Neural cell (in vitro differentiated cells): ENCODE measurements around the gene TACC2. TPM values are rescaled to one million over a fixed set of nuclear protein-coding genes. Genes with fewer than 3 reads are reported as not detected.

ENCODE experiments used
- H2AFZ ChIP-seq: fragments of 200-600, 300-800 bp; sonication (generic), shearing (Covaris generic); 2 replicates; pipeline ENCODE4 v1.6.0; 2014; ENCODE audit warnings: low read depth, mild to moderate bottlenecking, antibody characterized with exemption, low read length, moderate library complexity
- H3F3A ChIP-seq: fragments of 200-600 bp; shearing (Covaris generic); 2 replicates; pipeline ENCODE4 v1.6.1; 2016; ENCODE audit warnings: mild to moderate bottlenecking, moderate library complexity, mixed read lengths, antibody characterized with exemption, low read length; ENCODE audit not compliant: insufficient read depth, poor library complexity, severe bottlenecking
- H3K27ac ChIP-seq: fragments of 200-600, 300-800 bp; sonication (generic), shearing (Covaris generic); 2 replicates; pipeline ENCODE4 v1.5.1; 2014; ENCODE audit warnings: mild to moderate bottlenecking, low read length, moderate library complexity
- H3K27me3 ChIP-seq: fragments of 300-800, 200-600 bp; sonication (generic), shearing (Covaris generic); 2 replicates; pipeline ENCODE4 v1.6.0; 2014; ENCODE audit warnings: mild to moderate bottlenecking, low read depth, low read length, moderate library complexity; ENCODE audit not compliant: insufficient read depth
- H3K36me3 ChIP-seq: fragments of 300-800, 200-600 bp; sonication (generic), shearing (Covaris generic); 2 replicates; pipeline ENCODE4 v1.5.1; 2014; ENCODE audit warnings: mild to moderate bottlenecking, antibody characterized with exemption, low read length, moderate library complexity; ENCODE audit not compliant: insufficient read depth
- H3K4me2 ChIP-seq: fragments of 300-800, 200-600 bp; sonication (generic), shearing (Covaris generic); 2 replicates; pipeline ENCODE4 v1.6.0; 2014; ENCODE audit warnings: mild to moderate bottlenecking, low read length
- H3K4me3 ChIP-seq: fragments of 300-800, 200-600 bp; sonication (generic), shearing (Covaris generic); 2 replicates; pipeline ENCODE4 v1.5.1; 2014; ENCODE audit warnings: mild to moderate bottlenecking, low read length, moderate library complexity
- H3K79me2 ChIP-seq: fragments of 200-600 bp; shearing (Covaris generic); replicated peaks from 2 replicates; pipeline ENCODE4 v1.6.0; 2014; ENCODE audit warnings: mild to moderate bottlenecking, low read length, moderate library complexity; ENCODE audit not compliant: insufficient read depth
- H3K9ac ChIP-seq: fragments of 300-800, 200-600 bp; sonication (generic), shearing (Covaris generic); 2 replicates; pipeline ENCODE4 v1.6.1; 2016; ENCODE audit warnings: mild to moderate bottlenecking, low read length, mixed read lengths
- H3K9me2 ChIP-seq: fragments of 200-600 bp; shearing (Covaris generic); 2 replicates; pipeline ENCODE4 v1.6.1; 2016; ENCODE audit warnings: mild to moderate bottlenecking, low read length, mixed read lengths; ENCODE audit not compliant: insufficient read depth
- H3K9me3 ChIP-seq: fragments of 200-600, 300-800 bp; sonication (generic), shearing (Covaris generic); 2 replicates; pipeline ENCODE4 v1.6.1; 2016; ENCODE audit warnings: mild to moderate bottlenecking, mixed run types, low read length, moderate library complexity, mixed read lengths
- H4K20me1 ChIP-seq: fragments of 200-600 bp; shearing (Covaris generic); 2 replicates; pipeline ENCODE4 v1.6.1; 2016; ENCODE audit warnings: mild to moderate bottlenecking, mixed run types; ENCODE audit not compliant: insufficient read depth
- CTCF ChIP-seq: fragments of 450-650 bp; IDR thresholded peaks from 2 replicates; pipeline ENCODE4 v1.5.1; 2014; ENCODE audit warnings: antibody characterized with exemption, mild to moderate bottlenecking, moderate library complexity; ENCODE audit not compliant: poor library complexity, severe bottlenecking
- EZH2 ChIP-seq: fragments of 200-600, 300-800 bp; shearing (Covaris generic), sonication (generic); IDR thresholded peaks from 2 replicates; pipeline ENCODE4 v1.6.1; 2014; ENCODE audit warnings: antibody characterized with exemption, low read length, borderline replicate concordance, mild to moderate bottlenecking; ENCODE audit not compliant: insufficient read depth, poor library complexity, severe bottlenecking
- RAD21 ChIP-seq: fragments of 450-650 bp; conservative IDR thresholded peaks from 2 replicates; pipeline ENCODE4 v1.6.1; 2014; ENCODE audit warnings: antibody characterized with exemption, mild to moderate bottlenecking, moderate library complexity
- REST ChIP-seq: IDR thresholded peaks from 2 replicates; pipeline ENCODE4 v1.6.1; 2012; ENCODE audit warnings: borderline replicate concordance
- SMC3 ChIP-seq: fragments of 450-650 bp; conservative IDR thresholded peaks from 2 replicates; pipeline ENCODE4 v1.6.1; 2014; ENCODE audit warnings: antibody characterized with exemption, mild to moderate bottlenecking, moderate library complexity; ENCODE audit not compliant: poor library complexity
- TAF1 ChIP-seq: IDR thresholded peaks from 2 replicates; pipeline ENCODE4 v1.6.1; 2012; ENCODE audit warnings: low read depth
- polyA plus RNA-seq: library from polyadenylated mRNA; depleted of rRNA; stranded (reverse); fragments of >200 nt; gene quantifications from 2 replicates; pipeline ENCODE4 v1.2.3, GENCODE V29; 2014

The TACC2 gene
- polyA plus RNA-seq, 1 donor from 2014 or later = 17.6 TPM

- no peak overlapping the region for H2AFZ ChIP-seq
- no peak for TF ChIP-seq SMC3
- H3K4me3 ChIP-seq = no peak overlapping the region
- H3K27me3 ChIP-seq = no peaks in the 10 kb centered on the region
- H3K9me3 ChIP-seq = no peaks in the 10 kb centered on the region
- H4K20me1 ChIP-seq = no peaks in the 10 kb centered on the region
- no peaks in the 10 kb centered on the region for H3K36me3 ChIP-seq
- no peak overlapping the region for H3K4me2 ChIP-seq
- no peaks in the 10 kb centered on the region for H3K79me2 ChIP-seq
- no peak overlapping the region for H3K27ac ChIP-seq
- no peaks in the 10 kb centered on the region for H3K9me2 ChIP-seq
- no peak overlapping the region for H3K9ac ChIP-seq
- no peaks in the 10 kb centered on the region for H3F3A ChIP-seq
These were observed 312.3 kb downstream of the TACC2 start for GRCh38 chr10:122301055-122301810.

GRCh38 chr10:122301811-122302115, 312.8 kb downstream of the TACC2 start:
- Histone ChIP-seq H3K9ac (no peak overlapping the region), H3K27ac (no peak overlapping the region)

More at GRCh38 chr10:122301811-122302115, 312.8 kb downstream of the TACC2 start:
- no peaks in the 10 kb centered on the region for H4K20me1 ChIP-seq
- no peaks in the 10 kb centered on the region for H3F3A ChIP-seq
- no peak overlapping the region for H2AFZ ChIP-seq
- TF ChIP-seq RAD21 = no peak
- no peak for TF ChIP-seq CTCF
- no peak for TF ChIP-seq EZH2
- no peak for TF ChIP-seq TAF1
- no peak for TF ChIP-seq REST
- no peaks in the 10 kb centered on the region for H3K9me3 ChIP-seq
- H3K36me3 ChIP-seq = no peaks in the 10 kb centered on the region
- no peaks in the 10 kb centered on the region for H3K79me2 ChIP-seq
- H3K9me2 ChIP-seq = no peaks in the 10 kb centered on the region
- no peak overlapping the region for H3K4me3 ChIP-seq
- no peaks in the 10 kb centered on the region for H3K27me3 ChIP-seq
- H3K4me2 ChIP-seq = no peak overlapping the region
